Left lung (tissue), 10 donors: Measurements from ENCODE around the gene TSPAN9. TPM values are rescaled to one million over a fixed set of nuclear protein-coding genes. Genes with fewer than 3 reads are reported as not detected.

Experiments
- ATAC-seq: fragments of 200-7000 bp; cut with Tn5 transposase; one replicate; pipeline ENCODE4 v1.9.1; 2020; ENCODE audit warnings: moderate library complexity
- DNase-seq, 4 donors: peaks; one replicate each; pipeline ENCODE4 v3.0.0-alpha.2; 2013 to 2020
- H3K27ac ChIP-seq, 2 donors: fragments of 200-600 bp; sonication (generic) in 1 of 2; one replicate each; pipeline versions ENCODE4 v1.5.0 to v1.8.0; 2020 to 2021
- H3K27me3 ChIP-seq, 2 donors: fragments of 200-600 bp; sonication (generic) in 1 of 2; one replicate each; pipeline versions ENCODE4 v1.5.0 to v1.8.0; 2020 to 2021
- H3K36me3 ChIP-seq, 2 donors: fragments of 200-600 bp; sonication (generic) in 1 of 2; one replicate each; pipeline versions ENCODE4 v1.5.0 to v1.8.0; 2020 to 2021
- H3K4me1 ChIP-seq, 2 donors: fragments of 200-600 bp; one replicate each; pipeline ENCODE4 v1.8.0; 2021
- H3K4me3 ChIP-seq, 2 donors: fragments of 200-600 bp; sonication (generic) in 1 of 2; one replicate each; pipeline versions ENCODE4 v1.5.0 to v1.8.0; 2020 to 2021; ENCODE audit warnings: mild to moderate bottlenecking in 1 of 2
- H3K9me3 ChIP-seq, 2 donors: fragments of 200-600 bp; sonication (generic) in 1 of 2; one replicate each; pipeline versions ENCODE4 v1.5.0 to v1.8.0; 2020 to 2021
- CTCF ChIP-seq, 2 donors: fragments of 200-600 bp; sonication (generic) in 1 of 2; IDR thresholded peaks; one replicate each; pipeline versions ENCODE4 v1.5.0 to v1.8.0; 2021; ENCODE audit warnings: antibody characterized with exemption in 2 of 2
- intact Hi-C, 2 donors: fragments of 100-400 bp; cut with DNase I; formaldehyde crosslinking; loops; one replicate each; pipeline versions ENCODE4 v1.11.2 to v1.14.2; 2022
- polyA plus RNA-seq, 6 donors: library from polyadenylated mRNA; unstranded; fragments of 120-200 nt; gene quantifications; one replicate each; pipeline ENCODE4 v1.2.1, GENCODE V29; 2013; ENCODE audit not compliant: insufficient read length in 6 of 6
- total RNA-seq, 2 donors: library from RNA; stranded (reverse); fragmentation: NEBNext Ultra II Directional; extraction: Animal tissue kit (Norgen Biotek cat#: 25700); gene quantifications; one replicate each; pipeline ENCODE4 v1.2.1, GENCODE V29; 2021
- donor health status: DM: no; HTN: yes; CAD: no.
- donor health status: DM: no; HTN: no; CAD: no.

The TSPAN9 gene
- total and polyA plus RNA-seq, 8 donors, result 35.6 to 98.6 (median 81.3) TPM

GRCh38 chr12:3313066-3313465 is 235.9 kb downstream of the TSPAN9 start:
- intact Hi-C loops, result no loop called here
- H3K9me3 ChIP-seq, result no peaks in the 10 kb centered on the region
- TF ChIP-seq CTCF (IDR thresholded peaks at IDR 0.05), result no peak
- no peak for ATAC-seq
- no peak overlapping the region for H3K4me3 ChIP-seq
- no peaks in the 10 kb centered on the region for H3K36me3 ChIP-seq
- peaks cover 0 to 29% of the 10 kb centered on the region in 2 donors for H3K27me3 ChIP-seq
- H3K4me1 ChIP-seq, result peaks cover 0 to 7% of the 10 kb centered on the region in 2 donors
- DNase-seq, result peak in 1 of 4 donors; percentile 58
- no peak overlapping the region for H3K27ac ChIP-seq

GRCh38 chr12:3313675-3314663 is 236.8 kb downstream of the TSPAN9 start:
- H3K9me3 ChIP-seq, result no peaks in the 10 kb centered on the region
- no peak overlapping the region for H3K27ac ChIP-seq
- peaks cover 0 to 7% of the 10 kb centered on the region in 2 donors for H3K4me1 ChIP-seq
- intact Hi-C loops, result no loop called here
- no peaks in the 10 kb centered on the region for H3K36me3 ChIP-seq
- no peak overlapping the region for H3K4me3 ChIP-seq
- DNase-seq (peak in 1 of 4 donors; percentile 51), ATAC-seq (no peak)
- H3K27me3 ChIP-seq, result peaks cover 0 to 20% of the 10 kb centered on the region in 2 donors
- peak; percentile 9 to 29 for TF ChIP-seq CTCF (IDR thresholded peaks at IDR 0.05)

GRCh38 chr12:3315201-3315661 is 238.1 kb downstream of the TSPAN9 start:
- peaks cover 0 to 9% of the 10 kb centered on the region in 2 donors for H3K27me3 ChIP-seq
- H3K27ac ChIP-seq, result no peak overlapping the region
- no peaks in the 10 kb centered on the region for H3K9me3 ChIP-seq
- intact Hi-C loops, result no loop called here
- no peak for TF ChIP-seq CTCF (IDR thresholded peaks at IDR 0.05)
- no peaks in the 10 kb centered on the region for H3K36me3 ChIP-seq
- peaks cover 0 to 7% of the 10 kb centered on the region in 2 donors for H3K4me1 ChIP-seq
- no peak overlapping the region for H3K4me3 ChIP-seq
- DNase-seq (peak in 2 of 4 donors; percentile 58 to 85), ATAC-seq (peak; percentile 67)

DNA sequence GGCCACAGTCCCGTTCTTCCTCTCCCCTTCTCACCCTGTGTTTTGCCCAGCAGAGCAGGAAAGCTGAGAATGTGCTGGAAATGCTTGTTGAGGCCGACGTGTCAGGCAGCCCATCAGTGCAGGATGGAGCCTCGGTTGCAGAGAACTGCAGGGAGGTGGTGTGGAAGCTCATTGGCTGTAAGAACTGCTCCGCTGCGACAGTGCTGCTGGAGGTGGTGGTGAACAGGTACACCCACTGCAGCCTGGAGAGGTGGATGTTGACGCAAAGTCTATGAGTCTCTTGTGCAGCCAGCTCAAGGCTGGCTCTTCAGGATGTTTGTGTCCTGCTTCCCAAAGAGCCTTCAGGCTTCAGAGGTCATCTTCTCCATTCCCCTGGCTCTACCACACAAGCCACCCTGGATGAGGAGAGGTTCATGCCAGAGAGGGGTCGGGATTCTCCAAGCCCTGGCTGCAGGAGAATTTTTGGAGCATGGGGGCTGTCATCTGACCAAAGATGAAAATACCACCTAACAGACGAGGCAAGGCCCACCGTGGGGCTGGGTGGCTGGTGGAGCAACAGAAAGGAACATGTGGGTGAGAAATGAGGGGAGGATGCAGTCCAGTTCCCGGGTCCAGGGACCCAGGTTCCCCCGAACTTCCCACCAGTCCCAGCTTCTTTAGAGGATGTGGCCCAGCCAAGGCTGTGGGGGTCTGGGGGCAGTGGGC is 239.7 kb downstream of the TSPAN9 start:
- intact Hi-C loops, result no loop called here
- ATAC-seq (no peak), DNase-seq (peak in 1 of 4 donors; percentile 62)
- Histone ChIP-seq H3K4me1 (peaks cover 0 to 7% of the 10 kb centered on the region in 2 donors), H3K36me3 (no peaks in the 10 kb centered on the region), H3K9me3 (no peaks in the 10 kb centered on the region), H3K27me3 (peaks cover 0 to 6% of the 10 kb centered on the region in 2 donors), H3K4me3 (no peak overlapping the region), H3K27ac (no peak overlapping the region)
- TF ChIP-seq CTCF (IDR thresholded peaks at IDR 0.05), result no peak

DNA sequence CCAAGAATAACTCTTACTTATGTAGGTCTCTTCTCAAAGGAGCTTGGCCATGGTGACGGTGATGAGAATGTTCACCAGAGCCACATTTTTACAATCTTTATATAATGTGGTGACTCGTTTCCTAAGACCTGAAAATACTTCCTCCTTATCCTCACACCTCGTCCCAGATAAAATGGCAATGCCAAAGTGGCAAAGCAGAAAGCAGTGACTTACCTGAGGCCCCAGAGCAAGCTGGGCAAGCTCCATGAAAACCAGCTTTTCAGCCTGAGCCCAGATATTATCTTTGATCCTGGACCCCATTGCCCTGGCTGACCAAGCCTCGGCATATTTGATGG is 240.3 kb downstream of the TSPAN9 start:
- no peak for ATAC-seq
- intact Hi-C loops, result no loop called here
- Histone ChIP-seq H3K4me1 (peaks cover 0 to 7% of the 10 kb centered on the region in 2 donors), H3K27me3 (peaks cover 0 to 6% of the 10 kb centered on the region in 2 donors), H3K36me3 (no peaks in the 10 kb centered on the region), H3K9me3 (no peaks in the 10 kb centered on the region), H3K27ac (no peak overlapping the region), H3K4me3 (no peak overlapping the region)
- DNase-seq, result peak in 1 of 4 donors; percentile 3
- no peak for TF ChIP-seq CTCF (IDR thresholded peaks at IDR 0.05)
